ENCODE results near the gene PHETA1.

DNA sequence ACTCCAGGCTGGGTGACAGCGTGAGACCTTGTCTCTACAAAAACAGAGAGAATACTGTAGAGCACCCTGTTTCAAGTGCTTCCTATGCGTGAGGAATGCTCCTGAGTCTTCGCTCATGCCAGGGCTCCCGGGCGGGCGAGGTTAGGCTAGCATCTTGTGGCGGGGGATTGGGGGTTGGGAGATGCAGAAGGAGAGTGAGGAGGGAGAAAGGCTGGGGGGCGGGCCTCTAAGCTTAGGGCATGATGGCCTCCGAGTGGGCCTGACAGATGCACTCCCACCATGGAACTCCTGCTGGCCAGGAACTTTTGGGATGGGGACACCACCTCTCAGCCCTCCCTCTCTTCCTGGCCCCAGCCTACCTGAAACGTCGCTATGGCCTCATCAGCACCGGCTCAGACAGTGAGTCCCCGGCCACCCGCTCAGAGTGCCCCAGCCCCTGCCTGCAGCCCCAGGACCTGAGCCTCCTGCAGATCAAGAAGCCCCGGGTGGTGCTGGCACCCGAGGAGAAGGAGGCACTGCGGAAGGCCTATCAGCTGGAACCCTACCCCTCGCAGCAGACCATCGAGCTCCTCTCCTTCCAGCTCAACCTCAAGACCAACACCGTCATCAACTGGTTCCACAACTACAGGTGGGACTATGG, 27.3 kb downstream of the PHETA1 start:
- TF ChIP-seq ELF4 (IDR thresholded peaks at IDR 0.05): no peak
- TF ChIP-seq NFRKB (IDR thresholded peaks at IDR 0.05): no peak
- TF ChIP-seq BHLHE40 (IDR thresholded peaks at IDR 0.05; ENCODE audit: borderline replicate concordance): no peak

Measured in HEK293T (cell line).